Heart left ventricle (tissue), 13 donors: ENCODE data around the gene ANXA10.

ENCODE experiments used
- POLR2A ChIP-seq, 2 donors: fragments of 450-650 bp; IDR thresholded peaks; one replicate each; pipeline ENCODE4 v1.6.1; 2017; ENCODE audit warnings: antibody characterized with exemption in 2 of 2, mild to moderate bottlenecking in 2 of 2, moderate library complexity in 2 of 2
- TF ChIP-seq, protein P1 (sequence below), 12 donors: fragments of 200-600 bp; sonication (generic) in 4 of 12; IDR thresholded peaks; one replicate each; pipeline versions ENCODE4 v1.5.0 to v1.8.0; 2018 to 2022; ENCODE audit warnings: antibody characterized with exemption in 12 of 12, mild to moderate bottlenecking in 5 of 12
- donor health status: ischemic (EF 13 %, LVEDD 7.1; RV severe dilation, severe dysfunction).
- donor health status: DM: no; HTN: yes; CAD: no.
- donor health status: DM: no; HTN: no; CAD: no.
- donor health status: ischemic (EF 25% LVEDD 6.9; RV normal size, moderate dysfunction).
- donor health status: ischemic (EF 25% LVEDD 5.7; RV mildly dilated, moderate dysfunction).
- donor health status: ischemic (EF 35%, LVEDD 5.7; RV mildly dilated, moderate dysfunction).
- donor health status: nonischemic (EF 11% LVEDD 7.7; RV severe dilation, severe dysfunction).
- donor health status: DM: yes; HTN: yes; CAD: no.
- donor health status: PGD.
- donor health status: ischemic (EF 29% LVEDD 5.4; RV normal size, mild dysfunction).
- donor health status: nonischemic (EF 23%, LVEDD 6.1; RV moderate dilation, normal function).

GRCh38 chr4:168141733-168142132 is 49.4 kb downstream of the ANXA10 start:
- no peak for TF ChIP-seq POLR2A (IDR thresholded peaks at IDR 0.05)
- TF ChIP-seq, protein P1, sequence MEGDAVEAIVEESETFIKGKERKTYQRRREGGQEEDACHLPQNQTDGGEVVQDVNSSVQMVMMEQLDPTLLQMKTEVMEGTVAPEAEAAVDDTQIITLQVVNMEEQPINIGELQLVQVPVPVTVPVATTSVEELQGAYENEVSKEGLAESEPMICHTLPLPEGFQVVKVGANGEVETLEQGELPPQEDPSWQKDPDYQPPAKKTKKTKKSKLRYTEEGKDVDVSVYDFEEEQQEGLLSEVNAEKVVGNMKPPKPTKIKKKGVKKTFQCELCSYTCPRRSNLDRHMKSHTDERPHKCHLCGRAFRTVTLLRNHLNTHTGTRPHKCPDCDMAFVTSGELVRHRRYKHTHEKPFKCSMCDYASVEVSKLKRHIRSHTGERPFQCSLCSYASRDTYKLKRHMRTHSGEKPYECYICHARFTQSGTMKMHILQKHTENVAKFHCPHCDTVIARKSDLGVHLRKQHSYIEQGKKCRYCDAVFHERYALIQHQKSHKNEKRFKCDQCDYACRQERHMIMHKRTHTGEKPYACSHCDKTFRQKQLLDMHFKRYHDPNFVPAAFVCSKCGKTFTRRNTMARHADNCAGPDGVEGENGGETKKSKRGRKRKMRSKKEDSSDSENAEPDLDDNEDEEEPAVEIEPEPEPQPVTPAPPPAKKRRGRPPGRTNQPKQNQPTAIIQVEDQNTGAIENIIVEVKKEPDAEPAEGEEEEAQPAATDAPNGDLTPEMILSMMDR (IDR thresholded peaks at IDR 0.05): no peak
